Lower lobe of right lung (tissue), 2 donors: Measurements from ENCODE around the gene HAX1. TPM values are rescaled to one million over a fixed set of nuclear protein-coding genes. Genes with fewer than 3 reads are reported as not detected.
"Not testable (repeated sequence)": the region's sequence is repeated elsewhere in the genome, so short reads cannot be mapped to it uniquely, and the experiment has no call there.

Experiments
- ATAC-seq, 2 donors: fragments of 200-7000 bp; cut with Tn5 transposase; one replicate each; pipeline ENCODE4 v1.9.1; 2020 to 2022; ENCODE audit warnings: mild to moderate bottlenecking in 2 of 2, moderate library complexity in 2 of 2
- DNase-seq: peaks from one replicate; pipeline ENCODE4 v3.0.0-alpha.2; 2020
- H3K27ac ChIP-seq: fragments of 200-600 bp; one replicate; pipeline ENCODE4 v1.8.0; 2022
- H3K27me3 ChIP-seq: fragments of 200-600 bp; one replicate; pipeline ENCODE4 v1.8.0; 2022; ENCODE audit warnings: low read depth
- H3K36me3 ChIP-seq: fragments of 200-600 bp; one replicate; pipeline ENCODE4 v1.8.0; 2022; ENCODE audit warnings: mild to moderate bottlenecking
- H3K4me1 ChIP-seq: fragments of 200-600 bp; one replicate; pipeline ENCODE4 v1.8.0; 2022
- H3K4me3 ChIP-seq: fragments of 200-600 bp; one replicate; pipeline ENCODE4 v1.8.0; 2022; ENCODE audit warnings: mild to moderate bottlenecking
- H3K9me3 ChIP-seq: fragments of 200-600 bp; one replicate; pipeline ENCODE4 v1.8.0; 2022
- intact Hi-C: fragments of 100-400 bp; cut with DNase I; formaldehyde crosslinking; loops from one replicate; pipeline ENCODE4 v1.11.0; 2022
- total RNA-seq: library from RNA; stranded (reverse); fragmentation: NEBNext Ultra II Directional; extraction: Animal tissue kit (Norgen Biotek cat#: 25700); gene quantifications from one replicate; pipeline ENCODE4 v1.2.1, GENCODE V29; 2021
- TF ChIP-seq, protein P1 (sequence below): fragments of 200-600 bp; IDR thresholded peaks from one replicate; pipeline ENCODE4 v1.8.0; 2022; ENCODE audit warnings: antibody characterized with exemption, mild to moderate bottlenecking
- donor health status: DM: no; HTN: yes; CAD: no; lungs with severe emphysema.

The HAX1 gene
- total RNA-seq, 1 donor from 2014 or later: 75.4 TPM

DNA sequence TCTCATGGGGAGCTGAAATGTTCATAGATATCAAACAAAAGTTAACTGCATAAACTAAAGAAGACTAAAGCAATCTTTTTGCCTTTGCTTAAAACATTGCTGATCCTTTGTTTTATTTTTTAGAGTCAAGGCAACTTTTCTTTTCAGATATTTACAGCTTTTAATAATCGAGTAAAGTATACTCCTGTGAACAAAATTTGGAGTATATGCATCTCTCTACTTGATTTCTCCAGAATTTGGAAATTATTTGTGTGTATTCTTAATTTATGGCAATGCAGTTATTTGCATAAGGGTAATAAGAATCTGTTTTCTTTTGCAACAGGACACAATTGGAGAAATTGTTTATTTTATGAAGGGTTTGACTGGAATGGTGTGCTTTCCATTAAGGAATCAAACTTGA, 44.3 kb downstream of the HAX1 start:
- Histone ChIP-seq H3K4me3 (no peak overlapping the region), H3K27me3 (no peaks in the 10 kb centered on the region), H3K27ac (no peak overlapping the region), H3K4me1 (no peaks in the 10 kb centered on the region), H3K9me3 (peaks cover 12% of the 10 kb centered on the region), H3K36me3 (no peaks in the 10 kb centered on the region)
- intact Hi-C loops: no loop called here
- TF ChIP-seq, protein P1, sequence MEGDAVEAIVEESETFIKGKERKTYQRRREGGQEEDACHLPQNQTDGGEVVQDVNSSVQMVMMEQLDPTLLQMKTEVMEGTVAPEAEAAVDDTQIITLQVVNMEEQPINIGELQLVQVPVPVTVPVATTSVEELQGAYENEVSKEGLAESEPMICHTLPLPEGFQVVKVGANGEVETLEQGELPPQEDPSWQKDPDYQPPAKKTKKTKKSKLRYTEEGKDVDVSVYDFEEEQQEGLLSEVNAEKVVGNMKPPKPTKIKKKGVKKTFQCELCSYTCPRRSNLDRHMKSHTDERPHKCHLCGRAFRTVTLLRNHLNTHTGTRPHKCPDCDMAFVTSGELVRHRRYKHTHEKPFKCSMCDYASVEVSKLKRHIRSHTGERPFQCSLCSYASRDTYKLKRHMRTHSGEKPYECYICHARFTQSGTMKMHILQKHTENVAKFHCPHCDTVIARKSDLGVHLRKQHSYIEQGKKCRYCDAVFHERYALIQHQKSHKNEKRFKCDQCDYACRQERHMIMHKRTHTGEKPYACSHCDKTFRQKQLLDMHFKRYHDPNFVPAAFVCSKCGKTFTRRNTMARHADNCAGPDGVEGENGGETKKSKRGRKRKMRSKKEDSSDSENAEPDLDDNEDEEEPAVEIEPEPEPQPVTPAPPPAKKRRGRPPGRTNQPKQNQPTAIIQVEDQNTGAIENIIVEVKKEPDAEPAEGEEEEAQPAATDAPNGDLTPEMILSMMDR: no peak
- no peak for ATAC-seq
- DNase-seq: no peak

DNA sequence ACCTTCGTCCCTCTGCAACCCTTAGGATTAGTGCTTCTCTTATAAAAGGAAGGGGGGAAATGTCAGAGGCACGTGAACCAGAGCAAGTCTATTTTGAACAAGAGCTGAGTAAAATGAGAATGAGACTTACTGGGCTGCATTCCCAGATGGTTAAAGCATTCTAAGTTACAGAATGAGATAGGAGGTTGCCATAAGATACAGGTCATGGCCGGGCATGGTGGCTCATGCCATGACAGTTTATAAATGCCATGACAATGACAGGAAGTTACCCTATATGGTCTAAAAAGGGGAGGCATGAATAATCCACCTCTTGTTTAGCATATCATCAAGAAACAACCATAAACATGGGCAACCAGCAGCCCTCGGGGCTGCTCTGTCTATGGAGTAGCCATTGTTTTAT, 46.0 kb downstream of the HAX1 start:
- no peak overlapping the region for H3K4me3 ChIP-seq
- no peaks in the 10 kb centered on the region for H3K36me3 ChIP-seq
- DNase-seq (no peak), ATAC-seq (no peak)
- H3K9me3 ChIP-seq: peaks cover 12% of the 10 kb centered on the region
- H3K27me3 ChIP-seq: peaks cover 5% of the 10 kb centered on the region
- intact Hi-C loops: no loop called here
- no peaks in the 10 kb centered on the region for H3K4me1 ChIP-seq
- H3K27ac ChIP-seq: no peak overlapping the region
- TF ChIP-seq, protein P1: no peak

DNA sequence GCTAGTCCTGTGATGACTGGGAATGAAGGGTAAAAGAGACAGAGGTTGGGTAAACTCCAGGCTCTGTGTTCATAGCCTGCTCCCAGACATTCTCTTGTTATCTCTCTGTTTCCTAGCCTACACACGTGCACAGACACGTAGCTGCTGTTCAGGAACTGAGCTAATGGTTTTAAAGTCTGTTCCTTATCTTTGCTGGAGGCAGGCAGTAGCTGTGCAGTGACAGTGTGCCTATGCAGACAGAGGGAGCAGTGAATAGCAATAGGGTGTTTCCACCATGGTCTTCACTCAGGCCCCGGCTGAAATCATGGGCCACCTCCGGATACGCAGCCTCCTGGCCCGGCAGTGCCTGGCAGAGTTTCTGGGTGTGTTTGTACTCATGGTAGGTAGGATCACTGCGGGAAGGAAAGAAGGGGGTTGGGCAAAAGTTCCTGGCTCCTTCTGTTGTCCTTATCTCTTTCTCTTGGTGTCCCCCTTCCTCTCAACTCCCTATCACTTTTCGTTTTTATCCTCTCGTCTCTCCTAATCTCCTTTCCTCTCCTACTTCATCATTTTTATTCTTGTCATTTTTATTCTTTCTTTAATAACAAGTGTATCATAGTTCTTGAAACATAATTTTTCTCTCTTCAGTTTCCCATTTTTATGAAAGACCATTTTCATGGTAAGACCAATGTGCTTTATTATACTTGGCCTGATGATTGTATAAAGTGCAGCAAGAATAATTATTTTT, 48.6 kb downstream of the HAX1 start, which contains the start of gene AQP10:
TSS of gene AQP10 (plus strand) at position 212 of the 727 bp plus-strand sequence. CDS start at position 275, 63 bp downstream.
- intact Hi-C loops: no loop called here
- Histone ChIP-seq H3K4me1 (peaks cover 13% of the 10 kb centered on the region), H3K27me3 (peaks cover 5% of the 10 kb centered on the region), H3K4me3 (no peak within 1 kb of the TSS), H3K9me3 (peaks cover 11% of the 10 kb centered on the region), H3K36me3 (no peaks in the 10 kb centered on the region), H3K27ac (no peak within 1 kb of the TSS)
- TF ChIP-seq, protein P1: no peak
- no peak for DNase-seq
- ATAC-seq: no peak

DNA sequence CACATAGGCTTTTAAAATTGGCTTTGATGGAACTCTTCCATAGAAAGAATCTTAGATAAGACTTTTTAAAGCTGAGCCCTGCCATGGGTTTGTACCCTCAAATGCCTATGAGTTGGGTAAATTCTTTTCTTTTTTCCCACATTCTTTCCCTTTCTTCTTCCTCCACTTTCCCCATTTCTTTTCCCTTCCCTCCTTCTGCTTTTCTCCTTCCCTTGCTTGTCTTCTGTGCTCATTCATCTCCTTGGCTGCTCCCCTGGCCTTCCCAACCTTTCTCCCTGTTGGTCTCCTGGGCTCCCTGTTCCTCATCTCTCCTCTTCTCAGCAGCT, 49.1 kb downstream of the HAX1 start:
- ATAC-seq, H3K27me3 ChIP-seq, H3K4me3 ChIP-seq, H3K9me3 ChIP-seq, DNase-seq, H3K36me3 ChIP-seq, H3K27ac ChIP-seq, intact Hi-C loops: not testable (repeated sequence)
- peaks cover 18% of the 10 kb centered on the region for H3K4me1 ChIP-seq

DNA sequence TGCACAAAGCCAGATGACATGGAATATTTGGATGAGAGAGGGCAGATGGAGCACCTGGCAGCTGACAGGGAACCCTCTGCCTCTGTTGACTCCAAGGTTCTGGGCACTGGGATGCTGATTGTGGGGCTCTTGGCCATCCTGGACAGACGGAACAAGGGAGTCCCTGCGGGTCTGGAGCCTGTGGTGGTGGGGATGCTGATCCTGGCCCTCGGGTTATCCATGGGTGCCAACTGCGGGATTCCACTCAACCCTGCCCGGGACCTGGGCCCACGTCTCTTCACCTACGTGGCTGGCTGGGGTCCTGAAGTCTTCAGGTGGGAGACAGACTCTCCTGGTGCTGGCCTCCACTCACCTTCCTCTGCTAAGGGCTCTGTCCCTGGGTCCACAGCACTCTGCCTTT, 51.1 kb downstream of the HAX1 start:
- ATAC-seq (no peak), DNase-seq (no peak)
- Histone ChIP-seq H3K4me1 (peaks cover 37% of the 10 kb centered on the region), H3K27ac (no peak overlapping the region), H3K4me3 (no peak overlapping the region), H3K36me3 (no peaks in the 10 kb centered on the region), H3K27me3 (peaks cover 5% of the 10 kb centered on the region), H3K9me3 (no peaks in the 10 kb centered on the region)
- TF ChIP-seq, protein P1: no peak
- intact Hi-C loops: no loop called here

DNA sequence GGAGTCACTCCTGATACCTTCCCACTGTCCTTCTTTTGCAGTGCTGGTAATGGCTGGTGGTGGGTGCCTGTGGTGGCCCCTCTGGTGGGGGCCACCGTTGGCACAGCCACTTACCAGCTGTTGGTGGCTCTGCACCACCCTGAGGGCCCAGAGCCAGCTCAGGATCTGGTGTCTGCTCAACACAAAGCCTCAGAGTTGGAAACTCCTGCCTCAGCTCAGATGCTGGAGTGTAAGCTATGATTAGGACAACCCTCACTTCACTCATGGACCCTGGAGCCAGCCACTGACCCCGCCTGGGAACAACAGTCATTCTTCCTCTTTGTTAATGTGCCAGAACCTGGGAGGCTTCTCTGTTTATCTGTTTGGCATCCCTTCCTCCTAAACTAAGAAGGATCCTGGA, 51.8 kb downstream of the HAX1 start:
- peaks cover 42% of the 10 kb centered on the region for H3K4me1 ChIP-seq
- H3K9me3 ChIP-seq: no peaks in the 10 kb centered on the region
- TF ChIP-seq, protein P1: no peak
- H3K27me3 ChIP-seq: peaks cover 5% of the 10 kb centered on the region
- no peaks in the 10 kb centered on the region for H3K36me3 ChIP-seq
- no peak overlapping the region for H3K27ac ChIP-seq
- intact Hi-C loops: no loop called here
- H3K4me3 ChIP-seq: peak overlapping the region; percentile 74
- no peak for ATAC-seq
- no peak for DNase-seq
